ENCODE data around the gene MYMK. TPM values are rescaled to one million over a fixed set of nuclear protein-coding genes. Genes with fewer than 3 reads are reported as not detected.
A peak's percentile ranks its signal among the peaks of the same experiment; 100 is the strongest.

Gene MYMK
- total and polyA plus RNA-seq, 2 of the 13 experiments (the other 11 are each of a cell fraction or from before 2014, with no cell fraction given): not detected

GRCh38 chr9:133509179-133510083, 15.3 kb downstream of the MYMK start:
- peak overlapping the region in 1 of 3 experiments; percentile 10; a peak in 1 of 6 replicates for H3K4me3 ChIP-seq (replicated peaks in 1 of 3; ENCODE audit: insufficient read depth in 1 of 3, low read depth in 2 of 3, low read length in 3 of 3)
- FAIRE-seq (no peak), DNase-seq (ENCODE audit: low spot score) (no peak), ATAC-seq (no peak)
- H3K9ac ChIP-seq (ENCODE audit: insufficient read depth, low read depth, low read length): no peak overlapping the region
- no TSS peak for BruUV-seq (replicated peaks)
- no peaks in the 10 kb centered on the region for H3K9me3 ChIP-seq (ENCODE audit: low read length)
- no peaks in the 10 kb centered on the region for H3K36me3 ChIP-seq (replicated peaks in 1 of 2; ENCODE audit: control insufficient read depth in 1 of 2, insufficient read depth in 2 of 2, low read length in 2 of 2)
- peak overlapping the region; percentile 52 for H3K4me2 ChIP-seq (ENCODE audit: low read depth, low read length)
- peaks cover 3 to 40% of the 10 kb centered on the region in 2 experiments; a peak in 3 of 5 replicates for H3K27me3 ChIP-seq (ENCODE audit: control insufficient read depth in 1 of 2, insufficient read depth in 2 of 2, low read length in 2 of 2)
- no peaks in the 10 kb centered on the region for H4K20me1 ChIP-seq (ENCODE audit: insufficient read depth, low read length)
- in situ Hi-C loops (cut with HindIII; ENCODE audit: extremely low pct_ligation_motif_present, low pct_unique_long_range_greater_than_20kb): no loop called here
- intact Hi-C loops (cut with micrococcal nuclease; ENCODE audit: unreplicated experiment): no loop called here
- H3K27ac ChIP-seq (ENCODE audit: extremely low read length, insufficient read depth, low read length): no peak overlapping the region
- no peak overlapping the region for H2AFZ ChIP-seq (ENCODE audit: low read length)
- CTCF ChIA-PET (ENCODE audit: low intra/inter-chr PET ratio, low total read pairs): no interaction called here
- 8% methylated on average over 18 of the region's 26 CpGs for WGBS (ENCODE audit: low lambda C conversion rate)
- POLR2A ChIA-PET: interaction anchor here (1.1 kb wide), 1 partner anchor 12 kb away, joined by 3 read pairs; no protein-coding TSS in a partner anchor
- H3K79me2 ChIP-seq (ENCODE audit: insufficient read depth, low read length): no peaks in the 10 kb centered on the region
- peaks cover 68% of the 10 kb centered on the region for H3K4me1 ChIP-seq (ENCODE audit: insufficient read depth, low read length)
- TF ChIP-seq E2F1 (CRISPR knock-in tag; IDR thresholded peaks at IDR 0.05) (no peak), ARNT2 (CRISPR knock-in tag; IDR thresholded peaks at IDR 0.05; ENCODE audit: low read depth) (no peak), HNRNPL (IDR thresholded peaks at IDR 0.05; ENCODE audit: low read depth, low read length) (peak; percentile 98), HIC2 (CRISPR knock-in tag; IDR thresholded peaks at IDR 0.05; ENCODE audit: low read depth) (peak; percentile 88), ZNF180 (CRISPR knock-in tag; IDR thresholded peaks at IDR 0.05; ENCODE audit: borderline replicate concordance, low read depth) (no peak), ZNF225 (CRISPR knock-in tag; IDR thresholded peaks at IDR 0.05) (no peak), ARID5B (CRISPR knock-in tag; IDR thresholded peaks at IDR 0.05) (no peak), ZNF501 (CRISPR knock-in tag; IDR thresholded peaks at IDR 0.05) (no peak), NONO (IDR thresholded peaks at IDR 0.05) (no peak), NONO (CRISPR knock-in tag; conservative IDR thresholded peaks at IDR 0.05) (no peak), TERF1 (CRISPR knock-in tag; IDR thresholded peaks at IDR 0.05) (no peak), ZNF616 (CRISPR knock-in tag; IDR thresholded peaks at IDR 0.05; ENCODE audit: low read depth) (no peak)
